Measurements from ENCODE around the gene COL10A1. TPM values are rescaled to one million over a fixed set of nuclear protein-coding genes. Genes with fewer than 3 reads are reported as not detected.

The COL10A1 gene
- total RNA-seq, 4 donors from 2014 or later = not detected

- no peak overlapping the region for H3K27ac ChIP-seq
- H3K27me3 ChIP-seq = no peaks in the 10 kb centered on the region
- no peak overlapping the region for H3K4me3 ChIP-seq
- H3K36me3 ChIP-seq = peaks cover 0 to 67% (median 0%) of the 10 kb centered on the region in 3 donors
- TF ChIP-seq CTCF (IDR thresholded peaks at IDR 0.05) (peak in 4 of 6 experiments; percentile 40 to 59 (median 50)), POLR2A (IDR thresholded peaks at IDR 0.05) (no peak)
- no peaks in the 10 kb centered on the region for H3K9me3 ChIP-seq
- H3K4me1 ChIP-seq = no peaks in the 10 kb centered on the region
- peak in 1 of 3 donors; percentile 76 for DNase-seq
Observed at GRCh38 chr6:116111552-116112528, 14.1 kb downstream of the COL10A1 start.

- DNase-seq = no peak
- H3K36me3 ChIP-seq = peaks cover 0 to 44% (median 0%) of the 10 kb centered on the region in 3 donors
- no peaks in the 10 kb centered on the region for H3K27me3 ChIP-seq
- no peak overlapping the region for H3K4me3 ChIP-seq
- H3K27ac ChIP-seq = no peak overlapping the region
- peaks cover 0 to 24% (median 0%) of the 10 kb centered on the region in 4 donors for H3K4me1 ChIP-seq
- no peak for TF ChIP-seq POLR2A (IDR thresholded peaks at IDR 0.05)
- no peak for TF ChIP-seq CTCF (IDR thresholded peaks at IDR 0.05)
- no peaks in the 10 kb centered on the region for H3K9me3 ChIP-seq
Observed at GRCh38 chr6:116108836-116109235, 17.1 kb downstream of the COL10A1 start.

GRCh38 chr6:116106146-116106545, 19.8 kb downstream of the COL10A1 start:
- Histone ChIP-seq H3K27me3 (no peaks in the 10 kb centered on the region), H3K4me3 (no peak overlapping the region), H3K9me3 (no peaks in the 10 kb centered on the region), H3K27ac (no peak overlapping the region), H3K4me1 (peaks cover 0 to 39% (median 7%) of the 10 kb centered on the region in 4 donors), H3K36me3 (peaks cover 0 to 23% (median 0%) of the 10 kb centered on the region in 3 donors)
- TF ChIP-seq CTCF (IDR thresholded peaks at IDR 0.05) (no peak), POLR2A (IDR thresholded peaks at IDR 0.05) (no peak)
- no peak for DNase-seq

GRCh38 chr6:116105247-116105646, 20.7 kb downstream of the COL10A1 start:
- TF ChIP-seq POLR2A (IDR thresholded peaks at IDR 0.05) (no peak), CTCF (IDR thresholded peaks at IDR 0.05) (no peak)
- H3K9me3 ChIP-seq = no peaks in the 10 kb centered on the region
- peaks cover 0 to 39% (median 7%) of the 10 kb centered on the region in 4 donors for H3K4me1 ChIP-seq
- H3K27me3 ChIP-seq = no peaks in the 10 kb centered on the region
- H3K4me3 ChIP-seq = no peak overlapping the region
- H3K36me3 ChIP-seq = peaks cover 0 to 14% (median 0%) of the 10 kb centered on the region in 3 donors
- no peak for DNase-seq
- H3K27ac ChIP-seq = peak overlapping the region in 2 of 4 donors; percentile 37 to 65

- peaks cover 0 to 10% (median 0%) of the 10 kb centered on the region in 3 donors for H3K36me3 ChIP-seq
- peak in 3 of 6 experiments; percentile 24 to 37 (median 34) for TF ChIP-seq CTCF (IDR thresholded peaks at IDR 0.05)
- no peak for TF ChIP-seq POLR2A (IDR thresholded peaks at IDR 0.05)
- peaks cover 0 to 39% (median 7%) of the 10 kb centered on the region in 4 donors for H3K4me1 ChIP-seq
- H3K9me3 ChIP-seq = no peaks in the 10 kb centered on the region
- no peaks in the 10 kb centered on the region for H3K27me3 ChIP-seq
- DNase-seq = no peak
- H3K4me3 ChIP-seq = no peak overlapping the region
- peak overlapping the region in 2 of 4 donors; percentile 37 to 65 for H3K27ac ChIP-seq
Observed at GRCh38 chr6:116104636-116105035, 21.3 kb downstream of the COL10A1 start.

Data from Peyer's patch (tissue), 4 donors.